RWPE1 (cell line): Measurements from ENCODE around the gene PTPRN2.

Experiments used
- CTCF ChIA-PET: fragments of 350-600 bp; sonication (Branson Sonifier 250); formaldehyde crosslinking; extraction: SDS; loops from one replicate; lab custom pipeline; 2021; lab: Yijun Ruan, JAX
- POLR2A ChIA-PET: fragments of 400-600 bp; formaldehyde crosslinking; extraction: SDS; loops from one replicate; lab custom pipeline; 2020; ENCODE audit warnings: antibody characterized with exemption; ENCODE audit not compliant: low non-redundant PET; lab: Yijun Ruan, JAX
- DNase-seq: peaks from one replicate; pipeline ENCODE4 v3.0.0; 2012; ENCODE audit warnings: low spot score
- H3K27ac ChIP-seq: fragments of 450-650 bp; 2 replicates; pipeline ENCODE4 v1.5.1; 2017
- TF ChIP-seq, protein P1 (sequence below): fragments of 450-650 bp; conservative IDR thresholded peaks from 2 replicates; pipeline ENCODE4 v1.5.1; 2017; ENCODE audit warnings: low read depth, mild to moderate bottlenecking

Gene PTPRN2

DNA sequence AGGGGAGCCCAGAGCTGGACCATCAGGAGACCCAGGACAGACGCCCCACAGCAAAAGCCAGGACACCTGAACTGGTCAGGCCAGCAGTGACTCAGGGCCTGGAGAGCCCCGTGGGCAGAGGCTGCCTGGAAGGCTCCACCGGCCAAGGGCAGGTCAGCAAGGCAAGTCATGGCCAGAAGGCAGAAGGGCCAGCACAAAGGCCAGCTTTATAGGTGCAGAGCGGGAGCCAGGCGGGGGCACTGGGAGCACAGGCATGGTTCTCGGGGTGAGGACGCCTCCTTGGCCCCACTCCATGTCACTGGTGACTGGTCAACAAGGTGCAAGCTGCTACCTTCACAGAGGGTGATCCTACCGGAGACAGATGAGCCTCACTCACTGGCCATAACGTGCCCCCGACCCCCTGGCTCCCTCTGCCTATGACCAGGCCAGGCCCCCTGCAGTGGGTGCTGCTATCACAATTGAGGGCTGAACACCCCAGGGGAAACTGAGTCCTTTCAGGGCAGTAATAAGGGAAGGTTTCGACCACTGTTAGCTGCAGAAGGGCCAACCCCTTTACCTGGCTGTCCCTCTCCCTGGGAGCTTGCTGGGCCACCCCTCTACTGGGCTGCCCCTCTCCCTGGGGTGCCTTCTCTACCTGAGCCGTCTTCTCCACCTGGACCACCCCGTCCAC is 317.4 kb downstream of the PTPRN2 start:
- TF ChIP-seq, protein P1, sequence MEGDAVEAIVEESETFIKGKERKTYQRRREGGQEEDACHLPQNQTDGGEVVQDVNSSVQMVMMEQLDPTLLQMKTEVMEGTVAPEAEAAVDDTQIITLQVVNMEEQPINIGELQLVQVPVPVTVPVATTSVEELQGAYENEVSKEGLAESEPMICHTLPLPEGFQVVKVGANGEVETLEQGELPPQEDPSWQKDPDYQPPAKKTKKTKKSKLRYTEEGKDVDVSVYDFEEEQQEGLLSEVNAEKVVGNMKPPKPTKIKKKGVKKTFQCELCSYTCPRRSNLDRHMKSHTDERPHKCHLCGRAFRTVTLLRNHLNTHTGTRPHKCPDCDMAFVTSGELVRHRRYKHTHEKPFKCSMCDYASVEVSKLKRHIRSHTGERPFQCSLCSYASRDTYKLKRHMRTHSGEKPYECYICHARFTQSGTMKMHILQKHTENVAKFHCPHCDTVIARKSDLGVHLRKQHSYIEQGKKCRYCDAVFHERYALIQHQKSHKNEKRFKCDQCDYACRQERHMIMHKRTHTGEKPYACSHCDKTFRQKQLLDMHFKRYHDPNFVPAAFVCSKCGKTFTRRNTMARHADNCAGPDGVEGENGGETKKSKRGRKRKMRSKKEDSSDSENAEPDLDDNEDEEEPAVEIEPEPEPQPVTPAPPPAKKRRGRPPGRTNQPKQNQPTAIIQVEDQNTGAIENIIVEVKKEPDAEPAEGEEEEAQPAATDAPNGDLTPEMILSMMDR: no peak
- H3K27ac ChIP-seq: no peak overlapping the region
- POLR2A ChIA-PET: no interaction called here
- no peak for DNase-seq
- CTCF ChIA-PET: no interaction called here

DNA sequence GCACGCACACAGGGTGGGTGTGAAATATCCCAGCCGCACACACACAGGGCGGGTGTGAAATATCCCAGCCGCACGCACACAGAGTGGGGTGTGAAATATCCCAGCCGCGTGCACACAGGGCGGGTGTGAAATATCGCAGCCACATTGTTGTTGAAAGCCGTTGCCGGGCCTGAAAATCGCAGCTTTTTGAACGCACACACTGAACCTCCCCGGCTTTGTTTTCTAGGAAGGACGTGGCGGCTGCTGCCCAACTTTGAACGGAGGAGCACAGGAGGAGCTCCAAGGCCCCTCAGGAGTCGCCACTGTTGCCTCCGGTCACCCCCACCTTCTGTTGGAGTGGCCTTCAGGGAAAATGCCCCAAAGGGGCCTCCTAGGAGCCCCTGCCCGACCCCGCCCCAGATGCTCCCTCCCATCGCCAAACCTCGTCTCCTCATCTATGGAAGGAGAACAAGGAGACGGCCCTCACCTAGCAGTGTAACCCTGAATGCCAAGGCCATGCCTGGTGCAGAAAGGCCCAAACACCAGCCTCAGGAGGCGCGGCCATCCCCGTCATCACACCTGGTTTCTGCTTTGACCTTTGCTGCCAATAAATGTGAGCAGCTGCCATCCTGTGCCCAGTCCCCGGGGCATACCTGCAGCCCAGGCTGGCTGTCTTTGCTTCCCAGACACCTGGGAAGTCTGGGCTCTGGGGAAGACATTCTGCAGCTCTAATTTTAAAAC is 318.6 kb downstream of the PTPRN2 start:
- H3K27ac ChIP-seq: no peak overlapping the region
- CTCF ChIA-PET: no interaction called here
- DNase-seq: no peak
- POLR2A ChIA-PET: no interaction called here
- TF ChIP-seq, protein P1: no peak

DNA sequence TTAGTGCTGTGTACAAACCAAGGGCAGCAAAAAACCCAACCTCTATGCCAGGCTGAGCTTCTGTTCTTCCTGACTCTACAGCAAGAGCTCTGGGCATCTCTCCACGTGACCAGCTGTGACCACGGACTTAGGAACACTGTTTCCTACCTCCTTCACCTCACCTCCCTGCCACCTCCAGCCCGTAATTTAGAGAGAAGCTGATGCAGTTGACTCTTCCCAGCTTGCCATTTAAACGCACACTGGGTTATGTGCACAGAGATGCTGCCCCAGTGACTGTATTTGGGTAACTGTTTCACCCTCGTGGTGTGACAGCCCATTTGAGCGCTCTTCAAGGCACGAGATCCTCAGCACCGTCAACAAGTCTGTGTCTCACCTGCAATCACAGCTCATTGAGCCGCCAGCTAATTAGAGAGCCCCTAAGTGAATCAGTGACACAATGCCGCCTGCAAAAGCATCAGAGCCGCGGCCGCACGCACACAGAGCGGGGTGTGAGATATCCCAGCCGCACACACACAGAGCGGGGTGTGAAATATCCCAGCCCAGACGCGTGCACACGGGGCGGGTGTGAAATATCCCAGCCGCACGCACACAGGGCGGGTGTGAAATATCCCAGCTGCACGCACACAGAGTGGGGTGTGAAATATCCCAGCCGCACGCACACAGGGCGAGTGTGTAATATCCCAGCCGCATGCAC is 319.7 kb downstream of the PTPRN2 start:
- DNase-seq: no peak
- no peak overlapping the region for H3K27ac ChIP-seq
- POLR2A ChIA-PET: no interaction called here
- CTCF ChIA-PET: no interaction called here
- TF ChIP-seq, protein P1: no peak

DNA sequence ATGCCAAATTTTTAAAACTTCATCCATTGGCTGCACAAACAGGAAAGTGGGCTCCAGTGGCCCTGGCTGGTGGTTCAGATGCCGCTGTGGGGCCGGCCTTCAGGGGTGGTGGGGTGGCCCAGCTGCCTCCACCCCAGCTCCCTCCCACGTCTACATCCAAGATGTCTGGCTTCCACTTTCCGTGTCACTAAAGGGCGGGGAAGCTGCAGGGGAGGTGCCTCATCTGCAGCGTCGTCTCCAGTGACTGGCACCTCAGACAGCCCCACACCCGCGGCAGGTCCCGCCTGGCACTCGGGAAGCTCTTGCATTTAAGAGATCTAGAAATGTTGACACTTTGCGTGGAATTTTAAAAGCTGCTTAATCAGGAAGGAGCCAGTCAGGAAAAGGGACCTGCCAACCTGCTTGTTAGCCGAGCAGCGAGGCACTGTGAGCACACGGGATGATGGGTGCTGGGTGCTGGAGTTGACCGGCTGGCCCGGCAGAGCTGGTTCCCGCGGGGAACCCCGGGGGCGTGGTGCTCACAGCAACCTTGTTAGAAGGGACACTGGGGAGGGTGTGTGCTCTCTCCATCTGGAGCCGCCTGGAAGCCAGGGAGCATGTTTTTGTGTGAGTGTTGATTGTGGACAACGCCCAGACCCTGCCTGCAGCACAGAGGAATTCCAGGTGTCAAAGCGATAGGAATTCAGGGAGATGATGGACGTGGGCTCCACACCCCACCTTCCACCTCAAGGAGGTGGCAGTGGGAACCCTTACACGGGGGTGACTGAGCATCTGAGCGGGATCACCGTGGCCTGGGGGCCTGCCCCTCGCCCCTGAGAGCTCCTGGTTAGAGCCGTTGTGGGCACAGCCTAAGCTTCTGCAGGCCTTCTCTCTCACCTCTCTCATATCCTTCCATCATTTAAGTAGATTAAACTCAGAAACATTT is 320.5 kb downstream of the PTPRN2 start:
- CTCF ChIA-PET: no interaction called here
- DNase-seq: no peak
- H3K27ac ChIP-seq: no peak overlapping the region
- TF ChIP-seq, protein P1: no peak
- POLR2A ChIA-PET: no interaction called here

DNA sequence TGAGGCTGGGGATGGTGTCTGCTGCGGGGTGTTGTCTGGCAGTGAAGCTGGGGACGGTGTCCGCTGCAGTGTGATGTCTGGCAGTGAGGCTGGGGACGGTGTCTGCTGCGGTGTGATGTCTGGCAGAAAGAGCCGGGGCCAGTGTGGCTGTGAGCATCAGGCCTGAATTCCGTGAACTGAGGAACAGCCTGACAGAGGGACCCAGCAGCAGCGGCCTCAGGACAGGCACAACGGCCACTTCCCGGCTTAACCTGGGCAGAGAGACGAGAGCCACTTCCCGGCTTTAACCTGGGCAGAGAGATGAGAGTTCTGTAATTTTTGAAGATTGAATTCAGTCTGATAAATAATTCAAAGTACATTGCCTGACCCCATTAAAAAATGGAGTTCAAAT is 321.2 kb downstream of the PTPRN2 start:
- POLR2A ChIA-PET: no interaction called here
- TF ChIP-seq, protein P1: no peak
- H3K27ac ChIP-seq: no peak overlapping the region
- CTCF ChIA-PET: no interaction called here
- DNase-seq: no peak

DNA sequence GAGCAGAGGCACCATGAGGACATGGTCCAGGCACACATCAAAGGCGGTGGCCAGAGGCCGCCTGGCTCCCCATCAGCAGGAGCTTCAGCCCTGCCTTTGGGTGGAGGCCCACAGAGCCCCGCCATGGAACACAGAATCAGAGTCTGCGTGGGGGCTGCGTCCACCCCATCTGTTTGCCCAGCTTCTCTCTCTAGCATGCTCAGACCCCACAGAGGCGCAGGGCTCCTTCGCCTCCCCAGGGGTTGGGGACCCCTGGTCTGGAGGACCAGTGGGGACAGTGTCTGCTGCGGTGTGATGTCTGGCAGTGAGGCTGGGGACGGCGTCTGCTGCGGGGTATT is 321.9 kb downstream of the PTPRN2 start:
- no peak overlapping the region for H3K27ac ChIP-seq
- DNase-seq: no peak
- TF ChIP-seq, protein P1: no peak
- ChIA-PET CTCF (no interaction called here), POLR2A (no interaction called here)
